MM.1S (cell line): ENCODE data around the gene TCERG1L.

Experiments
- CTCF ChIP-seq: fragments of 300-600 bp; sonication (generic); IDR thresholded peaks from 2 replicates; pipeline ENCODE4 v1.5.1; 2016; ENCODE audit warnings: antibody characterized with exemption, low read length, mixed read lengths
- EZH2 ChIP-seq: fragments of 300-600 bp; sonication (generic); optimal IDR thresholded peaks from 2 replicates; pipeline ENCODE3; 2017; ENCODE audit warnings: low read depth, mild to moderate bottlenecking, antibody characterized with exemption, low read length, mixed read lengths
- EZH2phosphoT487 ChIP-seq: fragments of 300-600 bp; sonication (generic); IDR thresholded peaks from 2 replicates; pipeline ENCODE4 v1.6.1; 2018; ENCODE audit warnings: antibody characterized with exemption, low read length

- TF ChIP-seq EZH2phosphoT487 (no peak), EZH2 (no peak), CTCF (no peak)
Measured at GRCh38 chr10:131165092-131165491, 146.4 kb downstream of the TCERG1L start.
